GM12872 (cell line): ENCODE data around the gene WNT3A.

Source experiments
- CTCF ChIP-seq: IDR thresholded peaks from 3 replicates; pipeline ENCODE4 v1.5.1; 2011; ENCODE audit warnings: low read depth, mild to moderate bottlenecking, low read length, moderate library complexity; ENCODE audit not compliant: insufficient read depth

WNT3A gene

GRCh38 chr1:228097333-228098081, 90.7 kb downstream of the WNT3A start:
- TF ChIP-seq CTCF: no peak

DNA sequence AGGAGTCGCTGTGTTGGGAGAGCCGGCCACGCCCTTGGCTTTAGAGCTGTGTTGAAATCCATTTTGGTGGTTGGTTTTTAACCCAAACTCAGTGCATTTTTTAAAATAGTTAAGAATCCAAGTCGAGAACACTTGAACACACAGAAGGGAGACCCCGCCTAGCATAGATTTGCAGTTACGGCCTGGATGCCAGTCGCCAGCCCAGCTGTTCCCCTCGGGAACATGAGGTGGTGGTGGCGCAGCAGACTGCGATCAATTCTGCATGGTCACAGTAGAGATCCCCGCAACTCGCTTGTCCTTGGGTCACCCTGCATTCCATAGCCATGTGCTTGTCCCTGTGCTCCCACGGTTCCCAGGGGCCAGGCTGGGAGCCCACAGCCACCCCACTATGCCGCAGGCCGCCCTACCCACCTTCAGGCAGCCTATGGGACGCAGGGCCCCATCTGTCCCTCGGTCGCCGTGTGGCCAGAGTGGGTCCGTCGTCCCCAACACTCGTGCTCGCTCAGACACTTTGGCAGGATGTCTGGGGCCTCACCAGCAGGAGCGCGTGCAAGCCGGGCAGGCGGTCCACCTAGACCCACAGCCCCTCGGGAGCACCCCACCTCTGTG, 91.6 kb downstream of the WNT3A start:
- no peak for TF ChIP-seq CTCF

DNA sequence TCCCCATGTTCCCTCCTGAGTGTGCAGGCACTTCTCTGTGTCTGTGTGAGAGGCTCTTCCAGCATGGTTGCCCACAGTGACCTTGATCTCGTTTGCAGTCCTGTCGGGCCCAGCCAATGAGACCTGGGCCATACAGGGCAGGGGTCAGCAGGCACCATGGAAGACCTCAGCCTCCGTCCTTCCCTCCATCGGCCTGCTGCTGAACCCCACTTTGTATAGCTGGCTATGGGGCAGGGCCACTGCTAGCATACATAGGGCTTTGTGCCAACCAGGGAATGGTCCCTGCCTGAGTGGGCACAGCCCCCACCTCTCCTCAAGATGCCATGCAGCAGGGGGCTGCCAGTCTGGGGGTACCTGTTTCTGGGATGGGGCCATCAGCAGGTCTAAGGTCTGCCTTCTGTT, 92.5 kb downstream of the WNT3A start:
- no peak for TF ChIP-seq CTCF

GRCh38 chr1:228100822-228101613, 94.2 kb downstream of the WNT3A start:
- TF ChIP-seq CTCF: no peak

GRCh38 chr1:228101614-228101993, 94.8 kb downstream of the WNT3A start:
- no peak for TF ChIP-seq CTCF

- TF ChIP-seq CTCF: peak; percentile 47; the same call in 1 of the 3 replicates
Measured at GRCh38 chr1:228101994-228102790, 95.4 kb downstream of the WNT3A start.
